Breast epithelium (tissue), 4 donors: Measurements from ENCODE around the gene CDC42SE2. TPM values are rescaled to one million over a fixed set of nuclear protein-coding genes. Genes with fewer than 3 reads are reported as not detected.
A peak's percentile ranks its signal among the peaks of the same experiment; 100 is the strongest.
"Not testable (repeated sequence)": the region's sequence is repeated elsewhere in the genome, so short reads cannot be mapped to it uniquely, and the experiment has no call there.

Experiments
- DNase-seq, 2 donors: peaks; one replicate each; pipeline ENCODE4 v3.0.0-alpha.2; 2019; ENCODE audit warnings: low spot score in 2 of 2
- H3K27ac ChIP-seq, 2 donors: fragments of 200-600 bp; sonication (generic) in 1 of 2; one replicate each; pipeline ENCODE4 v1.5.1; 2016 to 2019; ENCODE audit warnings: mild to moderate bottlenecking in 1 of 2
- H3K27me3 ChIP-seq, 2 donors: fragments of 200-600 bp; sonication (generic) in 1 of 2; one replicate each; pipeline versions ENCODE4 v1.5.1 to v1.6.0; 2017 to 2019; ENCODE audit warnings: control low read depth in 1 of 2, mild to moderate bottlenecking in 1 of 2
- H3K36me3 ChIP-seq: fragments of 200-600 bp; one replicate; pipeline ENCODE4 v1.5.1; 2019
- H3K4me1 ChIP-seq, 2 donors: fragments of 200-600 bp; sonication (generic); one replicate each; pipeline ENCODE4 v1.5.1; 2016 to 2019; ENCODE audit warnings: control low read depth in 1 of 2
- H3K4me3 ChIP-seq, 3 donors: fragments of 200-600 bp; sonication (generic); 1 replicate in 2 of 3; 2 replicates in 1 of 3; pipeline ENCODE4 v1.5.1; 2016 to 2019; ENCODE audit warnings: mild to moderate bottlenecking in 3 of 3, moderate library complexity in 2 of 3
- H3K9me3 ChIP-seq, 2 donors: fragments of 200-600 bp; sonication (generic) in 1 of 2; one replicate each; pipeline ENCODE4 v1.5.1; 2016 to 2019; ENCODE audit warnings: control low read depth in 1 of 2
- POLR2A ChIP-seq: fragments of 450-650 bp; IDR thresholded peaks from one replicate; pipeline ENCODE4 v1.6.1; 2016; ENCODE audit warnings: antibody characterized with exemption, mild to moderate bottlenecking, moderate library complexity
- POLR2AphosphoS5 ChIP-seq, 3 donors: sonication (generic); formaldehyde crosslinking; IDR thresholded peaks; one replicate each; pipeline ENCODE4 v1.6.1; 2017; ENCODE audit warnings: antibody characterized with exemption in 3 of 3
- intact Hi-C: fragments of 100-400 bp; cut with DNase I; formaldehyde crosslinking; loops from one replicate; pipeline ENCODE4 v1.15.1; 2023; ENCODE audit warnings: low total_unique reads
- total RNA-seq, 3 donors: library from RNA; depleted of rRNA; stranded (reverse); fragments of >200 nt; gene quantifications; one replicate each; pipeline ENCODE4 v1.1.0, GENCODE V29; 2016
- TF ChIP-seq, protein P1 (sequence below), 3 donors: fragments of 450-650 bp; IDR thresholded peaks; one replicate each; pipeline ENCODE4 v1.5.1; 2016 to 2017; ENCODE audit warnings: antibody characterized with exemption in 3 of 3, mild to moderate bottlenecking in 3 of 3, moderate library complexity in 3 of 3

The CDC42SE2 gene
- total RNA-seq, 3 donors from 2014 or later: 39.4 to 82.8 (median 41.0) TPM

DNA sequence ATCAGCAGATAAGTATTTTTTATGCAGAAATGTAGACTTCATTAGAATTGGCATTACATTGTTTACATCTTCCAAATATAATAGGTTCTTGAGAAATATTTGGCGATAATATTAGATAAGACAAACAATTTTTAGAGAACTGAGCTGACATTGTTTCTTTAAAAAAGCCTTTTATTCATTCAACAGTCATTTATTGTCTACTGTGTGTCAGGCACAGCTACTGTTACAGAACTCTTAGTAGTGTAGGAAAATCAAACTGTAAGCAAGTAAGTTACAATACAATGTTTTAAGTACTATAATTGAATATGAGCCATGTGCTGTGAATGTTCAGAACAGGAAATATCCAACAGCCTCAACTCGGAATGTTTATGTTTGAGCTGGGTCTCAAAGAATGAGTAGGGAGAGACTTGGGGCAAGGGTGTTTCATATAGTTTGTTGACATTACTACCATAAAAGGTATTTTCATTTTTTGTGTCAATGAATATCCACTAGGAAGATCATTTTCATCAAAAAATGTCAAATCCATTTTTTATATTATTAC, 114.0 kb downstream of the CDC42SE2 start:
- no peak for DNase-seq
- H3K4me1 ChIP-seq: no peaks in the 10 kb centered on the region
- no peaks in the 10 kb centered on the region for H3K9me3 ChIP-seq
- no peaks in the 10 kb centered on the region for H3K36me3 ChIP-seq
- H3K4me3 ChIP-seq: no peak overlapping the region
- TF ChIP-seq, protein P1, sequence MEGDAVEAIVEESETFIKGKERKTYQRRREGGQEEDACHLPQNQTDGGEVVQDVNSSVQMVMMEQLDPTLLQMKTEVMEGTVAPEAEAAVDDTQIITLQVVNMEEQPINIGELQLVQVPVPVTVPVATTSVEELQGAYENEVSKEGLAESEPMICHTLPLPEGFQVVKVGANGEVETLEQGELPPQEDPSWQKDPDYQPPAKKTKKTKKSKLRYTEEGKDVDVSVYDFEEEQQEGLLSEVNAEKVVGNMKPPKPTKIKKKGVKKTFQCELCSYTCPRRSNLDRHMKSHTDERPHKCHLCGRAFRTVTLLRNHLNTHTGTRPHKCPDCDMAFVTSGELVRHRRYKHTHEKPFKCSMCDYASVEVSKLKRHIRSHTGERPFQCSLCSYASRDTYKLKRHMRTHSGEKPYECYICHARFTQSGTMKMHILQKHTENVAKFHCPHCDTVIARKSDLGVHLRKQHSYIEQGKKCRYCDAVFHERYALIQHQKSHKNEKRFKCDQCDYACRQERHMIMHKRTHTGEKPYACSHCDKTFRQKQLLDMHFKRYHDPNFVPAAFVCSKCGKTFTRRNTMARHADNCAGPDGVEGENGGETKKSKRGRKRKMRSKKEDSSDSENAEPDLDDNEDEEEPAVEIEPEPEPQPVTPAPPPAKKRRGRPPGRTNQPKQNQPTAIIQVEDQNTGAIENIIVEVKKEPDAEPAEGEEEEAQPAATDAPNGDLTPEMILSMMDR (IDR thresholded peaks at IDR 0.05): no peak
- TF ChIP-seq POLR2A: no peak
- TF ChIP-seq POLR2AphosphoS5 (IDR thresholded peaks at IDR 0.05): no peak
- no peak overlapping the region for H3K27ac ChIP-seq
- no peaks in the 10 kb centered on the region for H3K27me3 ChIP-seq
- intact Hi-C loops: no loop called here

DNA sequence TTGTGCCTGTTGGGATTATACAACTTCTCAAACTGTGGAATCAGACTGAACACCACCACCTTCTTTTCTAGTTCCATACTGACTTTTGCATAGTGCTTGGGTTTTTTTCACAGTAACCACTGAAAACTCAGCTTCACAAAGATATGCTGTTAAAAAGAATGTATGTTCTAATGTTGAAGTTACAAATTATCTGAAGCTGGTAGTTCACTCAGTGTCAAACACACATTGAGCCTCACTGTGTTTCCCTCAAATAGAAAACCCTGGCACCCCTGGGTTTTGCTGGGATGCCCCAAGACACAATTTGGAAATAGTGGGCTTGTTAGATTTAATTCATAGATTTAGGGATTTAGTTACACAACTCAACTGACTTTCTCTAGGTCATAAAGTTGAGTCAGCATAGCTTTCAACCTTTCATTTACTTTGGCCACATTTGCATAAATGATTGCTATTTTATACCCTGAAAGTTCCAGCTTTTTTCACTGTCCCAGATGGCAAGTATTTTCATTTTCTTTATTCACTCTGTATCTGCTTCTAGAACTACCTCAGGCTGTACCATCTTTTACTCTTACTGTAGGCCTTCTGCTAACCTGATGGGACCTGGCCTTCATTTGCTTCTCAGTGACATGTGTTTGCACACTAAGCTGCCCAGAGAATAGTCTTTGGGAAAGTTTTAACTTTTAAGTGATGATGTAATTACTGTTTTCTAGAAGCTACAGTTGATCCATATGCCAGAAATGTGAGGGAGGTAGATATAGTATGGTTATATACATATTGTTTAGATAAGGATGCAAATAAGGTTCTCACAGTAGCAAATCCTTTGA, 115.1 kb downstream of the CDC42SE2 start:
- TF ChIP-seq POLR2AphosphoS5 (IDR thresholded peaks at IDR 0.05) (no peak), POLR2A (no peak)
- TF ChIP-seq, protein P1 (IDR thresholded peaks at IDR 0.05): no peak
- H3K9me3 ChIP-seq: no peaks in the 10 kb centered on the region
- H3K4me1 ChIP-seq: no peaks in the 10 kb centered on the region
- peak overlapping the region; percentile 45 to 69 for H3K27ac ChIP-seq
- no peak for DNase-seq
- no peaks in the 10 kb centered on the region for H3K27me3 ChIP-seq
- no peak overlapping the region for H3K4me3 ChIP-seq
- intact Hi-C loops: no loop called here
- H3K36me3 ChIP-seq: no peaks in the 10 kb centered on the region

DNA sequence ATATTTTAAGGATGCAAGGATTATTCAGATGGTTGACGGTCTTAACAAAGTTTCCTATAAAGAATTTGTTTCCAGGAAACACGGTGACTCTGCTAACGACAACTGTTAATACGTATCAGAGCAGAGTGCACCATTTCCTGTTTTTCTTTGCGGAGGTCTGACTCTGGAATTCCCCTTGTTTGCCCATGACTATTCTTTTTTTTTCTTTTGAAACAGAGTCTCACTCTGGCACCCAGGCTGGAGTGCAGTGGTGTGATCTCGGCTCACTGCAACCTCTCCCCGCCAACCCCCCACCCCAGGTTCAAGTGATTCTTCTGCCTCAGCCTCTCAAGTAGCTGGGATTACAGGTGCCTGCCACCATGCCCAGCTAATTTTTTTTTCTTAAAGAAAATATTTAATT, 115.9 kb downstream of the CDC42SE2 start:
- peak overlapping the region; percentile 45 to 69 for H3K27ac ChIP-seq
- H3K4me1 ChIP-seq: no peaks in the 10 kb centered on the region

DNA sequence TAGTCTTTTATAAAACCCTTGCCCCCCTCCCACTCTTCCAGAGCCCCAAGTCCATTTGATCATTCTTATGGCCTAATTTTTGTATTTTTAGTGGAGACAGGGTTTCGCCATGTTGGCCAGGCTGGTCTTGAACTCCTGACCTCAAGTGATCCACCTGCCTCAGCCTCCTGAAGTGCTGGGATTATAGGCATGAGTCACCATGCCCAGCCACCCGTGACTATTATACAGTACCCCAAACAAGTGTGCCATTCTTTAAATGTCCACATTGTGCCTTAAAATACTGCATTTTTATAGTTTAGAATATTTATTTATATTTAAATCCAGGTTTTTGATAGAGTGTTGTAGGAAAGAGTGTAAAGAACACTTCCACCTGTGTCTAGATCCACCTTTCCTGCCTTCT, 116.4 kb downstream of the CDC42SE2 start:
- H3K4me1 ChIP-seq, intact Hi-C loops: not testable (repeated sequence)

More for the DNA sequence above, 115.9 kb downstream of the CDC42SE2 start:
- H3K36me3 ChIP-seq: no peaks in the 10 kb centered on the region
- TF ChIP-seq, protein P1 (IDR thresholded peaks at IDR 0.05): no peak
- TF ChIP-seq POLR2A: no peak
- TF ChIP-seq POLR2AphosphoS5 (IDR thresholded peaks at IDR 0.05): no peak
- DNase-seq: no peak
- no peak overlapping the region for H3K4me3 ChIP-seq
- no peaks in the 10 kb centered on the region for H3K9me3 ChIP-seq
- intact Hi-C loops: no loop called here
- no peaks in the 10 kb centered on the region for H3K27me3 ChIP-seq

DNA sequence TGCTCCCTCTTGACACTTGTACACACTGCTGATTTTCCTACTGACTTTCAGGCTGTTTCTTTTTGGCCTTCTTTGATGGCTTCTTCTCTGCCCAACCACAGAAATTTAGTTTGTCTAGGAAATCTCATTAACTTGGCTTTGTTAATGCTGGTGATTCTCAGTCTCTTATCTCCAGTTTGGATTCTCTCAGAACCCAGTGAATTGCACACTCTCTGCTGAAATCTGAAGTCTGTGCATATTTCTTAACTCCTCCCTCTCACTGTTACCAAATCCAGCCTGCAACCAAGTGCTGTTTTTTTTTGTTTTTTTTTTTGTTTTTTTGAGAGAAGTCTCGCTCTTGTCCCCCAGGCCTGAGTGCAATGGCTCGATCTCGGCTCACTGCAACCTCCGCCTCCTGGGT, 117.2 kb downstream of the CDC42SE2 start:
- Histone ChIP-seq H3K27me3 (no peaks in the 10 kb centered on the region), H3K4me3 (no peak overlapping the region), H3K27ac (no peak overlapping the region), H3K36me3 (no peaks in the 10 kb centered on the region), H3K4me1 (no peaks in the 10 kb centered on the region), H3K9me3 (no peaks in the 10 kb centered on the region)
- no peak for DNase-seq
- intact Hi-C loops: no loop called here
- TF ChIP-seq, protein P1 (IDR thresholded peaks at IDR 0.05): no peak
- TF ChIP-seq POLR2AphosphoS5 (IDR thresholded peaks at IDR 0.05): no peak
- no peak for TF ChIP-seq POLR2A

More for the DNA sequence above, 116.4 kb downstream of the CDC42SE2 start:
- H3K27ac ChIP-seq: peak overlapping the region; percentile 58 to 69
- H3K4me3 ChIP-seq, H3K9me3 ChIP-seq, H3K36me3 ChIP-seq, H3K27me3 ChIP-seq, DNase-seq: not testable (repeated sequence)
